Liver (tissue), 2 donors: Measurements from ENCODE around the gene PIP5KL1.
A peak's percentile ranks its signal among the peaks of the same experiment; 100 is the strongest.

Source experiments
- FOXA1 ChIP-seq: IDR thresholded peaks from 2 replicates; pipeline ENCODE4 v1.6.1; 2016; ENCODE audit warnings: antibody characterized with exemption
- YY1 ChIP-seq: IDR thresholded peaks from 2 replicates; pipeline ENCODE4 v1.6.1; 2016; ENCODE audit warnings: antibody characterized with exemption, mild to moderate bottlenecking
- TF ChIP-seq, protein P1 (sequence below): fragments of 150-350 bp; IDR thresholded peaks from 2 replicates; pipeline ENCODE4 v1.5.1; 2017; ENCODE audit warnings: improper control_type of control experiment, low read depth, low read length; ENCODE audit not compliant: missing input control
- TF ChIP-seq, protein P2 (sequence below): IDR thresholded peaks from 2 replicates; pipeline ENCODE4 v1.6.1; 2016; ENCODE audit warnings: antibody characterized with exemption
- donor health status: healthy.

DNA sequence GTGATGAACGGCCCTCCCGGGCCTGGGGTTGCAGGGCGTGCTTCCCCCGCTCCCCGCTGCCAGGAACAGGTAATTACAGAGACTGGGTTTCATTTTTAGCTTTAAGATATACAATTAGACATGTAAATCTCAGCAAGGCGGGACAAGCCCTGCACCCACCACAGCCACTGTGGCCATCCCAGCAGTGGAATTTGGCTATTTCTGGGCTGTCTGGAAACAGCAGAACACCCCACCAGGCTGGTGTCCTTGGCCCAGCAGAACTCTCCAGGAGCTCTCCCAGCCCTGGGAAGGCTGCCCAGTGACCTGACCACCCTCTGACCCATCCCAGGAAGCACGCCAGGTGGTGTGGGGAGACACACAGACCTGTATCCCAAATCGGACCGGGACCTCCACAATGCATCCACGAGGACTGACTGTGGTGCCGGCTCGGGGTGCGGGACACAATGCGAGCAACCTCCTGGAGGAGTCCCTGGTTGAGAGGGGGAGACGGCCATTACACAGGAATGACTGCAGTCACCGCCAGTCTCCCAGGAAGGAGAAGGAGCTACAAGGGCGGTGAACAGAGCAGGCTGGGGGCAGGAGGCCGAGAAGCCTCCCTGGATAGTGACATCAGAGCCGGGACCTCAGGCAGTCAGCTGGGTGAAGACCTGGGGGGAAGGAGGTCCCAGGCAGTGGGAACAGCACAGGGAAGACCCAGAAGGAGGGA, 32.9 kb upstream of the PIP5KL1 start:
- TF ChIP-seq, protein P1, sequence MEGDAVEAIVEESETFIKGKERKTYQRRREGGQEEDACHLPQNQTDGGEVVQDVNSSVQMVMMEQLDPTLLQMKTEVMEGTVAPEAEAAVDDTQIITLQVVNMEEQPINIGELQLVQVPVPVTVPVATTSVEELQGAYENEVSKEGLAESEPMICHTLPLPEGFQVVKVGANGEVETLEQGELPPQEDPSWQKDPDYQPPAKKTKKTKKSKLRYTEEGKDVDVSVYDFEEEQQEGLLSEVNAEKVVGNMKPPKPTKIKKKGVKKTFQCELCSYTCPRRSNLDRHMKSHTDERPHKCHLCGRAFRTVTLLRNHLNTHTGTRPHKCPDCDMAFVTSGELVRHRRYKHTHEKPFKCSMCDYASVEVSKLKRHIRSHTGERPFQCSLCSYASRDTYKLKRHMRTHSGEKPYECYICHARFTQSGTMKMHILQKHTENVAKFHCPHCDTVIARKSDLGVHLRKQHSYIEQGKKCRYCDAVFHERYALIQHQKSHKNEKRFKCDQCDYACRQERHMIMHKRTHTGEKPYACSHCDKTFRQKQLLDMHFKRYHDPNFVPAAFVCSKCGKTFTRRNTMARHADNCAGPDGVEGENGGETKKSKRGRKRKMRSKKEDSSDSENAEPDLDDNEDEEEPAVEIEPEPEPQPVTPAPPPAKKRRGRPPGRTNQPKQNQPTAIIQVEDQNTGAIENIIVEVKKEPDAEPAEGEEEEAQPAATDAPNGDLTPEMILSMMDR = no peak
- TF ChIP-seq YY1 (peak; percentile 50), FOXA1 (no peak)
- TF ChIP-seq, protein P2, sequence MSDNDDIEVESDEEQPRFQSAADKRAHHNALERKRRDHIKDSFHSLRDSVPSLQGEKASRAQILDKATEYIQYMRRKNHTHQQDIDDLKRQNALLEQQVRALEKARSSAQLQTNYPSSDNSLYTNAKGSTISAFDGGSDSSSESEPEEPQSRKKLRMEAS = no peak
